HUES48 (cell line): Measurements from ENCODE around the gene MRPS16.

ENCODE experiments used
- H3K27ac ChIP-seq: one replicate; pipeline ENCODE4 v1.7.0; 2013; ENCODE audit warnings: low read depth, low read length, inconsistent platforms
- H3K27me3 ChIP-seq: 2 replicates; pipeline ENCODE4 v1.6.1; 2013; ENCODE audit warnings: mild to moderate bottlenecking, low read length; ENCODE audit not compliant: control insufficient read depth, insufficient read depth
- H3K36me3 ChIP-seq: 2 replicates; pipeline ENCODE4 v1.6.1; 2013; ENCODE audit warnings: low read length; ENCODE audit not compliant: control insufficient read depth, insufficient read depth
- H3K4me1 ChIP-seq: 2 replicates; pipeline ENCODE4 v1.6.1; 2013; ENCODE audit warnings: mild to moderate bottlenecking, low read length; ENCODE audit not compliant: control insufficient read depth, insufficient read depth
- H3K4me3 ChIP-seq: 2 replicates; pipeline ENCODE4 v1.5.1; 2013; ENCODE audit warnings: mild to moderate bottlenecking, low read depth, low read length
- H3K9ac ChIP-seq: 2 replicates; pipeline ENCODE4 v1.6.1; 2013; ENCODE audit warnings: mild to moderate bottlenecking, low read depth, low read length, moderate library complexity
- H3K9me3 ChIP-seq: 2 replicates; pipeline ENCODE4 v1.6.1; 2013; ENCODE audit warnings: low read length; ENCODE audit not compliant: control insufficient read depth, insufficient read depth

Gene MRPS16

GRCh38 chr10:73252445-73253224 lies at the start of gene MRPS16:
MRPS16 (minus strand) TSS chr10:73252644; CDS start chr10:73252482, 162 bp downstream.
- no peaks in the 10 kb centered on the region for H3K27me3 ChIP-seq
- H3K9me3 ChIP-seq: no peaks in the 10 kb centered on the region
- H3K4me3 ChIP-seq: peak within 1 kb of the TSS; percentile 94
- H3K9ac ChIP-seq: peak within 1 kb of the TSS; percentile 90
- H3K27ac ChIP-seq: peak within 1 kb of the TSS; percentile 95
- H3K4me1 ChIP-seq: peaks cover 7% of the 10 kb centered on the region; the same call in 1 of the 2 replicates
- peaks cover 23% of the 10 kb centered on the region for H3K36me3 ChIP-seq

GRCh38 chr10:73296946-73297345 lies 44.5 kb upstream of the MRPS16 start:
- H3K9ac ChIP-seq: no peak overlapping the region

GRCh38 chr10:73293461-73293860 lies 41.0 kb upstream of the MRPS16 start:
- Histone ChIP-seq H3K9ac (no peak overlapping the region), H3K27ac (no peak overlapping the region), H3K36me3 (no peaks in the 10 kb centered on the region), H3K4me1 (no peaks in the 10 kb centered on the region), H3K4me3 (no peak overlapping the region), H3K9me3 (no peaks in the 10 kb centered on the region; the same call in 1 of the 2 replicates), H3K27me3 (no peaks in the 10 kb centered on the region)

More at GRCh38 chr10:73296946-73297345, 44.5 kb upstream of the MRPS16 start:
- no peaks in the 10 kb centered on the region for H3K4me1 ChIP-seq
- H3K36me3 ChIP-seq: no peaks in the 10 kb centered on the region
- no peak overlapping the region for H3K4me3 ChIP-seq
- H3K27me3 ChIP-seq: no peaks in the 10 kb centered on the region
- no peaks in the 10 kb centered on the region for H3K9me3 ChIP-seq
- no peak overlapping the region for H3K27ac ChIP-seq

- no peaks in the 10 kb centered on the region; the same call in 1 of the 2 replicates for H3K9me3 ChIP-seq
- H3K27ac ChIP-seq: no peak overlapping the region
- H3K27me3 ChIP-seq: no peaks in the 10 kb centered on the region
- no peak overlapping the region for H3K4me3 ChIP-seq
- no peak overlapping the region for H3K9ac ChIP-seq
- no peaks in the 10 kb centered on the region for H3K36me3 ChIP-seq
- no peaks in the 10 kb centered on the region for H3K4me1 ChIP-seq
These were observed 37.5 kb upstream of the MRPS16 start for GRCh38 chr10:73289958-73290357.

GRCh38 chr10:73287441-73287840 lies 35.0 kb upstream of the MRPS16 start:
- Histone ChIP-seq H3K4me3 (no peak overlapping the region), H3K4me1 (no peaks in the 10 kb centered on the region), H3K27me3 (no peaks in the 10 kb centered on the region), H3K36me3 (no peaks in the 10 kb centered on the region), H3K9me3 (no peaks in the 10 kb centered on the region; the same call in 1 of the 2 replicates), H3K27ac (no peak overlapping the region), H3K9ac (no peak overlapping the region)

GRCh38 chr10:73281097-73281496 lies 28.7 kb upstream of the MRPS16 start:
- Histone ChIP-seq H3K4me1 (no peaks in the 10 kb centered on the region), H3K36me3 (no peaks in the 10 kb centered on the region), H3K27ac (no peak overlapping the region), H3K9me3 (no peaks in the 10 kb centered on the region), H3K27me3 (no peaks in the 10 kb centered on the region), H3K9ac (no peak overlapping the region), H3K4me3 (no peak overlapping the region)

- Histone ChIP-seq H3K4me1 (no peaks in the 10 kb centered on the region), H3K36me3 (no peaks in the 10 kb centered on the region), H3K9ac (no peak overlapping the region), H3K4me3 (no peak overlapping the region), H3K9me3 (no peaks in the 10 kb centered on the region), H3K27me3 (no peaks in the 10 kb centered on the region), H3K27ac (no peak overlapping the region)
These were observed 12.0 kb upstream of the MRPS16 start for GRCh38 chr10:73264423-73264822.

- H3K27me3 ChIP-seq: no peaks in the 10 kb centered on the region
- H3K4me1 ChIP-seq: no peaks in the 10 kb centered on the region
- no peaks in the 10 kb centered on the region for H3K36me3 ChIP-seq
- H3K9me3 ChIP-seq: no peaks in the 10 kb centered on the region; the same call in 1 of the 2 replicates
- H3K9ac ChIP-seq: no peak overlapping the region
- H3K4me3 ChIP-seq: no peak overlapping the region
- no peak overlapping the region for H3K27ac ChIP-seq
These were observed 11.4 kb upstream of the MRPS16 start for GRCh38 chr10:73263693-73264347.

GRCh38 chr10:73262880-73263555 lies 10.6 kb upstream of the MRPS16 start:
- H3K9ac ChIP-seq: no peak overlapping the region
- H3K9me3 ChIP-seq: no peaks in the 10 kb centered on the region; the same call in 1 of the 2 replicates
- H3K27ac ChIP-seq: no peak overlapping the region
- no peaks in the 10 kb centered on the region for H3K36me3 ChIP-seq
- no peaks in the 10 kb centered on the region for H3K4me1 ChIP-seq
- no peaks in the 10 kb centered on the region for H3K27me3 ChIP-seq
- no peak overlapping the region for H3K4me3 ChIP-seq

GRCh38 chr10:73262105-73262730 lies 9.8 kb upstream of the MRPS16 start:
- H3K27ac ChIP-seq: no peak overlapping the region
- H3K9ac ChIP-seq: no peak overlapping the region
- H3K36me3 ChIP-seq: no peaks in the 10 kb centered on the region
- no peaks in the 10 kb centered on the region; the same call in 1 of the 2 replicates for H3K9me3 ChIP-seq
- H3K4me1 ChIP-seq: no peaks in the 10 kb centered on the region
- no peak overlapping the region for H3K4me3 ChIP-seq
- H3K27me3 ChIP-seq: no peaks in the 10 kb centered on the region
